IPS-15b (cell line): ENCODE results near the gene HNRNPM.
A peak's percentile ranks its signal among the peaks of the same experiment; 100 is the strongest.
"Not testable (repeated sequence)": the region's sequence is repeated elsewhere in the genome, so short reads cannot be mapped to it uniquely, and the experiment has no call there.

Source experiments
- H3K27me3 ChIP-seq: one replicate; pipeline ENCODE4 v1.6.1; 2013; ENCODE audit warnings: low read length; ENCODE audit not compliant: control insufficient read depth, insufficient read depth
- H3K36me3 ChIP-seq: one replicate; pipeline ENCODE4 v1.6.1; 2013; ENCODE audit warnings: low read length; ENCODE audit not compliant: control insufficient read depth, insufficient read depth
- H3K4me1 ChIP-seq: one replicate; pipeline ENCODE4 v1.6.1; 2013; ENCODE audit warnings: mild to moderate bottlenecking, low read length; ENCODE audit not compliant: control insufficient read depth, insufficient read depth
- H3K4me3 ChIP-seq: one replicate; pipeline ENCODE4 v1.5.1; 2013; ENCODE audit warnings: low read depth, low read length
- H3K9ac ChIP-seq: one replicate; pipeline ENCODE4 v1.6.1; 2013; ENCODE audit warnings: low read depth, mild to moderate bottlenecking, low read length
- H3K9me3 ChIP-seq: one replicate; pipeline ENCODE4 v1.6.1; 2013; ENCODE audit warnings: mild to moderate bottlenecking, low read length; ENCODE audit not compliant: control insufficient read depth, insufficient read depth

The HNRNPM gene

GRCh38 chr19:8429826-8430225 is 14.9 kb upstream of the HNRNPM start:
- Histone ChIP-seq H3K4me3 (no peak overlapping the region), H3K4me1 (no peaks in the 10 kb centered on the region), H3K9ac (no peak overlapping the region), H3K9me3 (no peaks in the 10 kb centered on the region), H3K27me3 (no peaks in the 10 kb centered on the region), H3K36me3 (peaks cover 7% of the 10 kb centered on the region)

GRCh38 chr19:8430650-8431049 is 14.1 kb upstream of the HNRNPM start:
- peaks cover 7% of the 10 kb centered on the region for H3K36me3 ChIP-seq
- H3K4me3 ChIP-seq = no peak overlapping the region
- H3K9ac ChIP-seq = no peak overlapping the region
- no peaks in the 10 kb centered on the region for H3K27me3 ChIP-seq
- H3K9me3 ChIP-seq = no peaks in the 10 kb centered on the region
- no peaks in the 10 kb centered on the region for H3K4me1 ChIP-seq

- Histone ChIP-seq H3K9me3 (no peaks in the 10 kb centered on the region), H3K9ac (no peak overlapping the region), H3K36me3 (no peaks in the 10 kb centered on the region), H3K27me3 (no peaks in the 10 kb centered on the region), H3K4me3 (no peak overlapping the region), H3K4me1 (peaks cover 4% of the 10 kb centered on the region)
These were observed 6.5 kb upstream of the HNRNPM start for GRCh38 chr19:8438236-8438635.

- H3K36me3 ChIP-seq = peaks cover 7% of the 10 kb centered on the region
- H3K9ac ChIP-seq = peak overlapping the region; percentile 12
- H3K27me3 ChIP-seq = no peaks in the 10 kb centered on the region
- H3K9me3 ChIP-seq = no peaks in the 10 kb centered on the region
- H3K4me3 ChIP-seq = no peak overlapping the region
- peaks cover 4% of the 10 kb centered on the region for H3K4me1 ChIP-seq
These were observed 2.8 kb upstream of the HNRNPM start for GRCh38 chr19:8441725-8442544.

- Histone ChIP-seq H3K4me3 (peak overlapping the region; percentile 94), H3K4me1 (peaks cover 12% of the 10 kb centered on the region), H3K9ac (peak overlapping the region; percentile 93)
- not testable (repeated sequence) for H3K27me3 ChIP-seq, H3K36me3 ChIP-seq, H3K9me3 ChIP-seq
These were observed 567 bp upstream of the HNRNPM start for GRCh38 chr19:8444140-8444676.

- Histone ChIP-seq H3K4me1 (peaks cover 19% of the 10 kb centered on the region), H3K9me3 (no peaks in the 10 kb centered on the region), H3K4me3 (peak overlapping the region; percentile 91), H3K9ac (peak overlapping the region; percentile 97), H3K36me3 (peaks cover 7% of the 10 kb centered on the region), H3K27me3 (no peaks in the 10 kb centered on the region)
These were observed 770 bp downstream of the HNRNPM start for GRCh38 chr19:8445488-8446001.

GRCh38 chr19:8446061-8446709 is 1.4 kb downstream of the HNRNPM start:
- Histone ChIP-seq H3K4me1 (peaks cover 19% of the 10 kb centered on the region), H3K27me3 (no peaks in the 10 kb centered on the region), H3K9me3 (no peaks in the 10 kb centered on the region), H3K4me3 (peak overlapping the region; percentile 91), H3K36me3 (peaks cover 7% of the 10 kb centered on the region), H3K9ac (peak overlapping the region; percentile 97)

- Histone ChIP-seq H3K9ac (peak overlapping the region; percentile 26), H3K9me3 (no peaks in the 10 kb centered on the region), H3K4me1 (peaks cover 28% of the 10 kb centered on the region), H3K36me3 (peaks cover 7% of the 10 kb centered on the region), H3K27me3 (no peaks in the 10 kb centered on the region), H3K4me3 (no peak overlapping the region)
These were observed 5.1 kb downstream of the HNRNPM start for GRCh38 chr19:8449830-8450229.

- Histone ChIP-seq H3K4me3 (no peak overlapping the region), H3K9me3 (no peaks in the 10 kb centered on the region), H3K36me3 (peaks cover 5% of the 10 kb centered on the region), H3K4me1 (peaks cover 30% of the 10 kb centered on the region), H3K27me3 (no peaks in the 10 kb centered on the region), H3K9ac (no peak overlapping the region)
These were observed 6.6 kb downstream of the HNRNPM start for GRCh38 chr19:8451377-8451776.

- no peak overlapping the region for H3K9ac ChIP-seq
- peaks cover 30% of the 10 kb centered on the region for H3K4me1 ChIP-seq
- no peaks in the 10 kb centered on the region for H3K9me3 ChIP-seq
- H3K36me3 ChIP-seq = peaks cover 7% of the 10 kb centered on the region
- H3K27me3 ChIP-seq = no peaks in the 10 kb centered on the region
- no peak overlapping the region for H3K4me3 ChIP-seq
These were observed 7.1 kb downstream of the HNRNPM start for GRCh38 chr19:8451885-8452284.

- H3K4me3 ChIP-seq = no peak overlapping the region
- peaks cover 33% of the 10 kb centered on the region for H3K4me1 ChIP-seq
- no peak overlapping the region for H3K9ac ChIP-seq
- H3K27me3 ChIP-seq = no peaks in the 10 kb centered on the region
- peaks cover 7% of the 10 kb centered on the region for H3K36me3 ChIP-seq
- H3K9me3 ChIP-seq = no peaks in the 10 kb centered on the region
These were observed 7.8 kb downstream of the HNRNPM start for GRCh38 chr19:8452446-8453123.
